ENCODE measurements around the gene EEF1AKMT3.

Gene EEF1AKMT3

GRCh38 chr12:57741844-57742738, 30.3 kb upstream of the EEF1AKMT3 start:
- TF ChIP-seq CTCF (IDR thresholded peaks at IDR 0.05): no peak

GRCh38 chr12:57743769-57744168, 28.6 kb upstream of the EEF1AKMT3 start:
- no peak for TF ChIP-seq CTCF (IDR thresholded peaks at IDR 0.05)

- no peak for TF ChIP-seq CTCF (IDR thresholded peaks at IDR 0.05)
Observed at GRCh38 chr12:57744194-57744776, 28.1 kb upstream of the EEF1AKMT3 start.

GRCh38 chr12:57744777-57745484, 27.5 kb upstream of the EEF1AKMT3 start, which contains the start of gene TSPAN31:
Gene TSPAN31 (plus strand): TSS chr12:57745039. CDS start chr12:57745155, 116 bp downstream.
- no peak for TF ChIP-seq CTCF (IDR thresholded peaks at IDR 0.05)

GRCh38 chr12:57745485-57745881, 26.9 kb upstream of the EEF1AKMT3 start:
- TF ChIP-seq CTCF (IDR thresholded peaks at IDR 0.05): no peak

GRCh38 chr12:57746025-57746424, 26.4 kb upstream of the EEF1AKMT3 start:
- no peak for TF ChIP-seq CTCF (IDR thresholded peaks at IDR 0.05)

GRCh38 chr12:57749061-57749460, 23.4 kb upstream of the EEF1AKMT3 start:
- no peak for TF ChIP-seq CTCF (IDR thresholded peaks at IDR 0.05)
